ENCODE data around the gene SULT1B1.

- TF ChIP-seq CTCF (IDR thresholded peaks at IDR 0.05) (no peak), POLR2A (IDR thresholded peaks at IDR 0.05) (no peak)
These were observed 13.1 kb upstream of the SULT1B1 start for GRCh38 chr4:69773484-69773883.

Data from body of pancreas (tissue), 4 donors.